ENCODE measurements around the gene MLKL.

MLKL gene

GRCh38 chr16:74721716-74722115, 21.1 kb upstream of the MLKL start:
- Histone ChIP-seq H3K4me1 (ENCODE audit: control insufficient read depth, insufficient read depth, low read length) (peaks cover 4% of the 10 kb centered on the region), H3K36me3 (ENCODE audit: control insufficient read depth, insufficient read depth, low read length) (no peaks in the 10 kb centered on the region), H3K4me3 (ENCODE audit: insufficient read depth, low read depth, low read length) (no peak overlapping the region), H3K9me3 (ENCODE audit: control insufficient read depth, low read length) (no peaks in the 10 kb centered on the region), H3K27ac (ENCODE audit: insufficient read depth, low read depth, low read length, poor library complexity, severe bottlenecking) (no peak overlapping the region), H3K27me3 (ENCODE audit: control insufficient read depth, insufficient read depth, low read length, poor library complexity, severe bottlenecking) (no peaks in the 10 kb centered on the region)
- WGBS, 2 experiments, result 91 to 95% methylated on average over 11 of the region's 11 CpGs

- Histone ChIP-seq H3K9me3 (ENCODE audit: control insufficient read depth, low read length) (no peaks in the 10 kb centered on the region), H3K4me3 (ENCODE audit: insufficient read depth, low read depth, low read length) (no peak overlapping the region), H3K27me3 (ENCODE audit: control insufficient read depth, insufficient read depth, low read length, poor library complexity, severe bottlenecking) (no peaks in the 10 kb centered on the region), H3K4me1 (ENCODE audit: control insufficient read depth, insufficient read depth, low read length) (peaks cover 4% of the 10 kb centered on the region), H3K36me3 (ENCODE audit: control insufficient read depth, insufficient read depth, low read length) (no peaks in the 10 kb centered on the region), H3K27ac (ENCODE audit: insufficient read depth, low read depth, low read length, poor library complexity, severe bottlenecking) (no peak overlapping the region)
- 92 to 93% methylated on average over 5 of the region's 5 CpGs for WGBS, 2 experiments
These were observed 19.9 kb upstream of the MLKL start for GRCh38 chr16:74720579-74720978.

- 94 to 95% methylated on average over 27 of the region's 27 CpGs for WGBS, 2 experiments
- Histone ChIP-seq H3K9me3 (ENCODE audit: control insufficient read depth, low read length) (no peaks in the 10 kb centered on the region), H3K4me3 (ENCODE audit: insufficient read depth, low read depth, low read length) (no peak overlapping the region), H3K27ac (ENCODE audit: insufficient read depth, low read depth, low read length, poor library complexity, severe bottlenecking) (no peak overlapping the region), H3K4me1 (ENCODE audit: control insufficient read depth, insufficient read depth, low read length) (no peaks in the 10 kb centered on the region), H3K36me3 (ENCODE audit: control insufficient read depth, insufficient read depth, low read length) (no peaks in the 10 kb centered on the region), H3K27me3 (ENCODE audit: control insufficient read depth, insufficient read depth, low read length, poor library complexity, severe bottlenecking) (no peaks in the 10 kb centered on the region)
These were observed 18.3 kb upstream of the MLKL start for GRCh38 chr16:74718741-74719610.

GRCh38 chr16:74718140-74718539, 17.5 kb upstream of the MLKL start:
- H3K27ac ChIP-seq (ENCODE audit: insufficient read depth, low read depth, low read length, poor library complexity, severe bottlenecking), result no peak overlapping the region
- H3K36me3 ChIP-seq (ENCODE audit: control insufficient read depth, insufficient read depth, low read length), result no peaks in the 10 kb centered on the region
- no peak overlapping the region for H3K4me3 ChIP-seq (ENCODE audit: insufficient read depth, low read depth, low read length)
- H3K9me3 ChIP-seq (ENCODE audit: control insufficient read depth, low read length), result no peaks in the 10 kb centered on the region
- no peaks in the 10 kb centered on the region for H3K27me3 ChIP-seq (ENCODE audit: control insufficient read depth, insufficient read depth, low read length, poor library complexity, severe bottlenecking)
- WGBS, 2 experiments, result 96% methylated on average over 13 of the region's 13 CpGs
- H3K4me1 ChIP-seq (ENCODE audit: control insufficient read depth, insufficient read depth, low read length), result no peaks in the 10 kb centered on the region

- Histone ChIP-seq H3K27ac (ENCODE audit: insufficient read depth, low read depth, low read length, poor library complexity, severe bottlenecking) (no peak overlapping the region), H3K27me3 (ENCODE audit: control insufficient read depth, insufficient read depth, low read length, poor library complexity, severe bottlenecking) (no peaks in the 10 kb centered on the region), H3K36me3 (ENCODE audit: control insufficient read depth, insufficient read depth, low read length) (no peaks in the 10 kb centered on the region), H3K4me3 (ENCODE audit: insufficient read depth, low read depth, low read length) (no peak overlapping the region), H3K4me1 (ENCODE audit: control insufficient read depth, insufficient read depth, low read length) (no peaks in the 10 kb centered on the region), H3K9me3 (ENCODE audit: control insufficient read depth, low read length) (no peaks in the 10 kb centered on the region)
- WGBS, 2 experiments, result 91% methylated on average over 7 of the region's 7 CpGs
These were observed 16.7 kb upstream of the MLKL start for GRCh38 chr16:74717367-74717766.

- Histone ChIP-seq H3K27ac (ENCODE audit: insufficient read depth, low read depth, low read length, poor library complexity, severe bottlenecking) (no peak overlapping the region), H3K36me3 (ENCODE audit: control insufficient read depth, insufficient read depth, low read length) (no peaks in the 10 kb centered on the region), H3K27me3 (ENCODE audit: control insufficient read depth, insufficient read depth, low read length, poor library complexity, severe bottlenecking) (no peaks in the 10 kb centered on the region), H3K4me3 (ENCODE audit: insufficient read depth, low read depth, low read length) (no peak overlapping the region), H3K9me3 (ENCODE audit: control insufficient read depth, low read length) (no peaks in the 10 kb centered on the region), H3K4me1 (ENCODE audit: control insufficient read depth, insufficient read depth, low read length) (no peaks in the 10 kb centered on the region)
- WGBS, 2 experiments, result 87% methylated on average over 15 of the region's 15 CpGs
These were observed 15.7 kb upstream of the MLKL start for GRCh38 chr16:74716355-74716754.

- Histone ChIP-seq H3K27me3 (ENCODE audit: control insufficient read depth, insufficient read depth, low read length, poor library complexity, severe bottlenecking) (no peaks in the 10 kb centered on the region), H3K4me3 (ENCODE audit: insufficient read depth, low read depth, low read length) (no peak overlapping the region), H3K36me3 (ENCODE audit: control insufficient read depth, insufficient read depth, low read length) (no peaks in the 10 kb centered on the region), H3K4me1 (ENCODE audit: control insufficient read depth, insufficient read depth, low read length) (no peaks in the 10 kb centered on the region), H3K27ac (ENCODE audit: insufficient read depth, low read depth, low read length, poor library complexity, severe bottlenecking) (no peak overlapping the region), H3K9me3 (ENCODE audit: control insufficient read depth, low read length) (no peaks in the 10 kb centered on the region)
- WGBS, 2 experiments, result 88 to 89% methylated on average over 10 of the region's 10 CpGs
These were observed 13.2 kb upstream of the MLKL start for GRCh38 chr16:74713876-74714275.

GRCh38 chr16:74713325-74713724, 12.7 kb upstream of the MLKL start:
- Histone ChIP-seq H3K27ac (ENCODE audit: insufficient read depth, low read depth, low read length, poor library complexity, severe bottlenecking) (no peak overlapping the region), H3K4me3 (ENCODE audit: insufficient read depth, low read depth, low read length) (no peak overlapping the region), H3K4me1 (ENCODE audit: control insufficient read depth, insufficient read depth, low read length) (no peaks in the 10 kb centered on the region), H3K9me3 (ENCODE audit: control insufficient read depth, low read length) (no peaks in the 10 kb centered on the region), H3K27me3 (ENCODE audit: control insufficient read depth, insufficient read depth, low read length, poor library complexity, severe bottlenecking) (no peaks in the 10 kb centered on the region), H3K36me3 (ENCODE audit: control insufficient read depth, insufficient read depth, low read length) (no peaks in the 10 kb centered on the region)
- WGBS, 2 experiments, result 93 to 94% methylated on average over 10 of the region's 10 CpGs

- WGBS, 2 experiments, result 94 to 95% methylated on average over 12 of the region's 12 CpGs
- Histone ChIP-seq H3K9me3 (ENCODE audit: control insufficient read depth, low read length) (no peaks in the 10 kb centered on the region), H3K27me3 (ENCODE audit: control insufficient read depth, insufficient read depth, low read length, poor library complexity, severe bottlenecking) (no peaks in the 10 kb centered on the region), H3K4me1 (ENCODE audit: control insufficient read depth, insufficient read depth, low read length) (no peaks in the 10 kb centered on the region), H3K27ac (ENCODE audit: insufficient read depth, low read depth, low read length, poor library complexity, severe bottlenecking) (no peak overlapping the region), H3K4me3 (ENCODE audit: insufficient read depth, low read depth, low read length) (no peak overlapping the region), H3K36me3 (ENCODE audit: control insufficient read depth, insufficient read depth, low read length) (no peaks in the 10 kb centered on the region)
These were observed 11.3 kb upstream of the MLKL start for GRCh38 chr16:74711938-74712337.

GRCh38 chr16:74710401-74710800, 9.7 kb upstream of the MLKL start:
- Histone ChIP-seq H3K27me3 (ENCODE audit: control insufficient read depth, insufficient read depth, low read length, poor library complexity, severe bottlenecking) (no peaks in the 10 kb centered on the region), H3K9me3 (ENCODE audit: control insufficient read depth, low read length) (no peaks in the 10 kb centered on the region), H3K36me3 (ENCODE audit: control insufficient read depth, insufficient read depth, low read length) (no peaks in the 10 kb centered on the region), H3K4me3 (ENCODE audit: insufficient read depth, low read depth, low read length) (no peak overlapping the region), H3K4me1 (ENCODE audit: control insufficient read depth, insufficient read depth, low read length) (no peaks in the 10 kb centered on the region), H3K27ac (ENCODE audit: insufficient read depth, low read depth, low read length, poor library complexity, severe bottlenecking) (no peak overlapping the region)
- 92 to 95% methylated on average over 8 of the region's 8 CpGs for WGBS, 2 experiments
